GM18951 (cell line): ENCODE results near the gene CAMK2G.

Source experiments
- POLR2A ChIP-seq: IDR thresholded peaks from 4 replicates; pipeline ENCODE4 v1.6.1; 2011; ENCODE audit warnings: mild to moderate bottlenecking; ENCODE audit not compliant: insufficient read length, insufficient read depth; ENCODE audit errors: extremely low read depth
- in situ Hi-C: fragments of 300-500 bp; cut with MboI; formaldehyde crosslinking; loops from one replicate; pipeline ENCODE4 v1.12.0; 2022; ENCODE audit warnings: low sequenced_read_pairs, mixed read lengths, inconsistent platforms; ENCODE audit not compliant: unreplicated experiment

The CAMK2G gene

DNA sequence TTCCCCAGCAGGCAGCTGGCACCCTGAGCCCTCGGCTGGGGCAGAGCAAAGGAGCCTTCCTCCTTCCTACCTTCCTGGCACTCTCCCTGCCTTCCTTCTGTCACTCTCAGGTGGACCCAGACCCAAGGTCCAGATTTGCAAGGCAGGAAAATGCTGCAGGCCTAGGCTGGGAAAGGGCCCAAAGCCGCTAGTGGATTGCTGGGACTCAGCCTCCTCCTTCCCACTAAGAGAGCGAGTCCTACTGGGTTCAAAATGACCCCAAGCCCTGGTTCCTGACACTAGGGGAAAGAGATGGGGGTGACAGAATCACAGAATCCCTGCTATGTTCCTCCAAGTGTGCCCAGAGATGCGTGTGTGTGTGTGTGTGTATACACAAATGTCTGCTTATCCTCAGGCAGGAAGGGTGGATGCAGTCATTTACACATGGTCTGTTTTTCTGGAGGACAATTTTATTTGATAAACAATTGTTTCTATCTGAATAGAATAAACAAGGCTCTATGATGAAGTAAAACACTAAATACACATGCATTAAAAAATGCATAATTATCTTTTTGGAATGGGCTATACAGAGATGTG, 35.3 kb upstream of the CAMK2G start:
- no peak for TF ChIP-seq POLR2A
- in situ Hi-C loops, result no loop called here

GRCh38 chr10:73908853-73909539, 34.6 kb upstream of the CAMK2G start:
- in situ Hi-C loops, result no loop called here
- peak; percentile 23 for TF ChIP-seq POLR2A

DNA sequence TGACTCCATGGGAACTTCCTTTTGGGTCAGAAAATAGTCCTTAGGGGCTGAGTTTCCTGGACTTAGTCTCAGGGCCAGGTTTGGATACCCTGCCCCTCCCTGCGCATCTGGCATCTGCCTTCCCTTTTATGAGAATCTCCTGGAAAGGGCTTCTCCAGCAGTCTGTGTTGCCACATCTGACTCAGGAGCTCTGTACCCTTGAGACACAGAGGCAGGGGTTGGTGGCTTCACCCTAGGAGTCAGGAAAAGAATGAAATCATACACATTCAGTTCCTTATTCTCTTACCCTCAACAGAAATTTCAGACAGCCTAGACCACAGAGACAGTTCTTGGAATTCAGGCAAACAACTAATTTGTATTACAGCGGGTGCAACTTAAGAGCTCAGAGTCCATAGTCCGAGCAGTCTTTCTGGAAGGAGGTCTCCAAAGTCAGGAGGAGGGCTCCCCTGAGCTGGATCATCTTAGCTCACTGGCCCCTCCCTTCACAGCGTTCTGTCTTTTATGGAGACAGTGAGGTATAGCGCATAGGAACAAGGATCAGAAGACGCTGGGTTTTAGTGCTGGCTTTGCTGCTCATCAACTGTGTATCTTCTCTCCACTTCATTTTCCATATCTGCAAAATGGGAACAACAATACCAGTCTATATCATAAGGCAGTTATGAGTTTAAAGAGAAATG, 33.6 kb upstream of the CAMK2G start:
- no peak for TF ChIP-seq POLR2A
- in situ Hi-C loops, result no loop called here

- no peak for TF ChIP-seq POLR2A
- in situ Hi-C loops, result no loop called here
These were observed 32.4 kb upstream of the CAMK2G start for GRCh38 chr10:73906524-73907447.

- TF ChIP-seq POLR2A, result no peak
- in situ Hi-C loops, result no loop called here
These were observed 31.1 kb upstream of the CAMK2G start for GRCh38 chr10:73905256-73906020.

GRCh38 chr10:73902351-73902750, 28.0 kb upstream of the CAMK2G start:
- no peak for TF ChIP-seq POLR2A
- in situ Hi-C loops, result no loop called here

- in situ Hi-C loops, result no loop called here
- TF ChIP-seq POLR2A, result no peak
These were observed 26.9 kb upstream of the CAMK2G start for GRCh38 chr10:73901261-73901660.

DNA sequence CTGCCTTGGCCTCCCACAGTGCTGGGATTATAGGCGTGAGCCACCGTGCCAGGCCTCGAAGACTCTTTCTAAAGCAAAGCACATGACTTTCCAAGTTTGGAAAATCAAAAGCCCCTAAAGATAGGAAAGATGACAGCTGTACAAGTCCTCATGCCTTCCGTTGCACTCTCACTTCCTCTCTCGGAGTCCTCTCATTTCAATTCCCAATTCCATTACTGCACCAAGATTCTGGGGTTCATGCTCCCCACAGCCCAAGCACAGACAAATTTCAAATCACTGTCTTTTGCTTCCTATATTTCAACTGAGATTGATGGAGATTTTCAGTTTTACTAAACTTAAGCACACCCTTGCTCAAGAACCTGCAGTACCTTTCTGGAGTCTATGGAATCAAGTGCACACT, 25.7 kb upstream of the CAMK2G start:
- no peak for TF ChIP-seq POLR2A
- in situ Hi-C loops, result no loop called here

DNA sequence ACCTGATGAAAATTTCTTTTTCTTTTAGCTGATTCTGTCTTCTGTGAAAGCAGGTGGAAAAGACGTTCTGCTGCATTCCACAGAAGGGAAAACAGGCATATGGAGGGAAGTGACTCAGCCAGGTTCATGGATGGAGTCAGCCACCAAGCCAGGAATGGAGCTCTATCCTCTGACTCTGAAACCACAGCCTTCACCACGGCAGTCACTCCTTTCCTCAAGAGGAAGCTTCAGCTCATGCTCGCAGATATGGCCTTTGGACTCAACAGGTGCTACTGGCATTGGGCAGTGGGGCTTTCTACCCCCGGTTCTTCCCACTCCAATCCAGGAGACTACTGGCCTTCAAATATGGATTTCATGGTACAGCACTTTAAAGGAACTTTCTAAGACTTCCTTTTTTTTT, 25.1 kb upstream of the CAMK2G start:
- no peak for TF ChIP-seq POLR2A

DNA sequence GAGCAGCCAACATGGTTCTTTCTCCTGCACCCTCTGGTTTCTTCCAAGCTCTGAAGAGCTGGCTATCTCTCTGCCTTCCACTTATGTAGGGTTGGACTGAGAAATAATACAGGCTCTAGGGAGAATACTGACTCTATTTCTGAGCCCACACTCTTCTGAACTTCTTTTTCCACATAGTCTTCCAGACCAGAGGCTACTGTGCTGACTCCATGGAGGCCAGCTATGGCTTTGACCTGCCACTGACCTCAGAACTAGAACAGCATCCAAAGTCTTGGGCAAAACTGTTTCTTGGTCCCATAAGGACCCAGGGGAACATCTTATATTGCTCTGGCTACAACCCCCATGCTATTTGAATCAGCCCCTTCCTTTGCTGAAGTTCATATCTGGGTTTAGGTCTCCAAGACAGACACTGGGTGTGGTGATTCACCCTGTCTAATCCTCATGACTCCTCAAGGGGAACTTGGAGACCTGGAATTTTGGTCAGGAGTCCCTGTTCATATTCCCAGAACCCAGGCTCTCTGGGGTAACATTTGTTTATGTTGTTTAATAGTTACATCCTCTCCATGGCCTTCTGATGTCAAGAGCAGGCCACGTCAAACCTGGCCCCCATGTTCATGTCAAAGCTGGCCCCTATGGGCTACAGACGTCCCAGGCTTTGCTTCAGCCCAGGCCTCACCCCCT, 24.5 kb upstream of the CAMK2G start:
- no peak for TF ChIP-seq POLR2A
- in situ Hi-C loops, result loop anchor here (25.0 kb wide), 1 partner anchor 338 kb away; no protein-coding TSS in a partner anchor

More for the DNA sequence above, 25.1 kb upstream of the CAMK2G start:
- in situ Hi-C loops, result loop anchor here (25.0 kb wide), 1 partner anchor 338 kb away; no protein-coding TSS in a partner anchor

GRCh38 chr10:73897693-73898092, 23.3 kb upstream of the CAMK2G start:
- TF ChIP-seq POLR2A, result no peak
- in situ Hi-C loops, result loop anchor here (25.0 kb wide), 1 partner anchor 340 kb away; no protein-coding TSS in a partner anchor

DNA sequence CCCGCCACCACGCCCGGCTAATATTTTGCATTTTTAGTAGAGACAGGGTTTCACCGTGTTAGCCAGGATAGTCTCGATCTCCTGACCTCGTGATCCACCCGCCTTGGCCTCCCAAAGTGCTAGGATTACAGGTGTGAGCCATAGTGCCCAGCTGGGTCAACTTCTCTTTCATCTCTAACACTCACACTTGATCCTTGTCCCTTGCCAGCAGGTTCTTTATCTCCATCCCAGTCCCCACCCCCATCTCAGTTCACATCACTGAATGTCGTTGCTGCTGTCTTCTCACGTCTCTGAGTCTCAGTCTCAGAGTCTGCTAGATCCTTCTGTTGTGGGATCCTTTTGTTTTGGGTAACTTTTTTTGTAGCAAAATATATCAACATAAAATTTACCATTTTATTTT, 21.0 kb upstream of the CAMK2G start:
- in situ Hi-C loops, result loop anchor here (25.0 kb wide), 1 partner anchor 342 kb away; no protein-coding TSS in a partner anchor
